B cell (primary cell): ENCODE results near the gene CDC42. TPM values are rescaled to one million over a fixed set of nuclear protein-coding genes. Genes with fewer than 3 reads are reported as not detected.

Experiments
- ATAC-seq: fragments of 200-7000 bp; cut with Tn5 transposase; one replicate; pipeline ENCODE4 v1.10.0; 2021; ENCODE audit warnings: low read depth, mild to moderate bottlenecking, moderate number of reproducible peaks, moderate library complexity
- CTCF ChIA-PET: fragments of 350-600 bp; sonication (Branson Sonifier 250); formaldehyde crosslinking; loops from one replicate; lab custom pipeline; 2021; ENCODE audit warnings: antibody characterized with exemption, inconsistent platforms; lab: Charles Lee
- POLR2A ChIA-PET: fragments of 350-600 bp; sonication (Branson Sonifier 250); formaldehyde crosslinking; loops from one replicate; lab custom pipeline; 2021; ENCODE audit warnings: antibody characterized with exemption; lab: Charles Lee
- DNase-seq: peaks from one replicate; pipeline ENCODE4 v3.0.0; 2013
- H2AFZ ChIP-seq: 2 replicates; pipeline ENCODE4 v1.6.1; 2012; ENCODE audit warnings: mild to moderate bottlenecking, low read depth, low read length; ENCODE audit not compliant: insufficient read depth, poor library complexity, severe bottlenecking
- H3K27ac ChIP-seq, 2 donors: 1 replicate in 1 of 2; 2 replicates in 1 of 2; pipeline ENCODE4 v1.5.1; 2012 to 2013; ENCODE audit warnings: low read length in 2 of 2, mild to moderate bottlenecking in 2 of 2, moderate library complexity in 1 of 2
- H3K27me3 ChIP-seq, 4 experiments: fragments of 200-600 bp in 1 of 4; sonication (generic) in 1 of 4; replicated peaks in 1 of 4; 1 replicate in 2 of 4; 2 replicates in 2 of 4; pipeline versions ENCODE4 v1.6.1 to v1.7.0; 2013 to 2016; ENCODE audit warnings: low read length in 3 of 4, mild to moderate bottlenecking in 2 of 4, mixed read lengths in 1 of 4, moderate library complexity in 1 of 4; ENCODE audit not compliant: insufficient read depth in 4 of 4, control insufficient read depth in 3 of 4; ENCODE audit errors: control extremely low read depth in 1 of 4
- H3K36me3 ChIP-seq, 2 experiments: replicated peaks in 1 of 2; 1 replicate in 1 of 2; 2 replicates in 1 of 2; pipeline versions ENCODE4 v1.6.1 to v1.7.1; 2013; ENCODE audit warnings: low read length in 1 of 2; ENCODE audit not compliant: insufficient read depth in 2 of 2, control insufficient read depth in 1 of 2; ENCODE audit errors: control extremely low read depth in 1 of 2, extremely low read depth in 1 of 2
- H3K4me1 ChIP-seq, 2 donors: fragments of 200-600 bp in 1 of 2; sonication (generic) in 1 of 2; 1 replicate in 1 of 2; 2 replicates in 1 of 2; pipeline versions ENCODE4 v1.5.1 to v1.6.1; 2013 to 2017; ENCODE audit warnings: low read length in 2 of 2; ENCODE audit not compliant: control insufficient read depth in 2 of 2, insufficient read depth in 2 of 2
- H3K4me2 ChIP-seq: replicated peaks from 2 replicates; pipeline ENCODE3; 2012; ENCODE audit warnings: mild to moderate bottlenecking, low read depth, low read length; ENCODE audit not compliant: poor library complexity, severe bottlenecking
- H3K4me3 ChIP-seq, 5 experiments: fragments of 200-600 bp in 1 of 5; sonication (generic) in 1 of 5; 1 replicate in 3 of 5; 2 replicates in 2 of 5; pipeline versions ENCODE4 v1.5.1 to v1.7.0; 2011 to 2016; ENCODE audit warnings: low read length in 4 of 5, mild to moderate bottlenecking in 4 of 5, low read depth in 2 of 5, control low read depth in 1 of 5, moderate library complexity in 1 of 5; ENCODE audit not compliant: insufficient read depth in 1 of 5; ENCODE audit errors: control extremely low read depth in 1 of 5, extremely low read depth in 1 of 5
- H3K79me2 ChIP-seq: fragments of 200-600 bp; sonication (generic); one replicate; pipeline ENCODE4 v1.6.0; 2016; ENCODE audit warnings: low read length; ENCODE audit not compliant: control insufficient read depth, insufficient read depth
- H3K9ac ChIP-seq: fragments of 200-600 bp; sonication (generic); 2 replicates; pipeline ENCODE4 v1.6.1; 2017; ENCODE audit warnings: mild to moderate bottlenecking, low read length, moderate library complexity
- H3K9me3 ChIP-seq, 3 donors: one replicate each; pipeline versions ENCODE4 v1.6.1 to v1.7.1; 2013; ENCODE audit warnings: low read length in 2 of 3; ENCODE audit not compliant: control insufficient read depth in 2 of 3, insufficient read depth in 1 of 3; ENCODE audit errors: control extremely low read depth in 1 of 3
- H4K20me1 ChIP-seq: 2 replicates; pipeline ENCODE4 v1.6.0; 2012; ENCODE audit warnings: mild to moderate bottlenecking, low read length; ENCODE audit not compliant: insufficient read depth, control insufficient read depth, poor library complexity, severe bottlenecking
- H3K27ac Mint-ChIP-seq: one replicate; pipeline ENCODE4 v1.8.0; 2021; ENCODE audit warnings: mixed read lengths
- H3K27me3 Mint-ChIP-seq: one replicate; pipeline ENCODE4 v1.8.0; 2021; ENCODE audit warnings: mixed read lengths
- H3K4me1 Mint-ChIP-seq: one replicate; pipeline ENCODE4 v1.8.0; 2021; ENCODE audit warnings: mixed read lengths
- H3K4me3 Mint-ChIP-seq: one replicate; pipeline ENCODE4 v1.8.0; 2021; ENCODE audit warnings: mixed read lengths
- H3K9me3 Mint-ChIP-seq: one replicate; pipeline ENCODE4 v1.8.0; 2022; ENCODE audit warnings: mixed read lengths; ENCODE audit not compliant: insufficient read depth
- CTCF ChIP-seq: fragments of 200-600 bp; IDR thresholded peaks from one replicate; pipeline ENCODE4 v1.8.0; 2022; ENCODE audit warnings: antibody characterized with exemption, mild to moderate bottlenecking
- EZH2 ChIP-seq: IDR thresholded peaks from 2 replicates; pipeline ENCODE4 v1.6.1; 2012; ENCODE audit warnings: borderline replicate concordance, low read depth, mild to moderate bottlenecking, moderate library complexity, low read length; ENCODE audit not compliant: insufficient read depth, poor library complexity, severe bottlenecking
- WGBS: methylation state at CpG from one replicate; pipeline ENCODE4 v1.1.5; 2013; ENCODE audit warnings: missing lambda C conversion rate; ENCODE audit not compliant: insufficient coverage; 5-methylcytosine and 5-hydroxymethylcytosine counted together
- intact Hi-C: fragments of 100-400 bp; cut with micrococcal nuclease; formaldehyde crosslinking; loops from one replicate; pipeline ENCODE4 v1.10.0; 2022
- polyA plus RNA-seq: library from polyadenylated mRNA; depleted of rRNA; stranded (reverse); fragments of >200 nt; gene quantifications from 2 replicates; pipeline ENCODE4 v1.2.3, GENCODE V29; 2012
- total RNA-seq, 2 donors: library from RNA; stranded (reverse); fragments of 120-200 nt in 1 of 2; gene quantifications; 1 replicate in 1 of 2; 2 replicates in 1 of 2; pipeline versions ENCODE4 v1.2.3 to v1.2.4, GENCODE V29; 2013 to 2022

CDC42 gene
- total and polyA plus RNA-seq, 2 donors (not counting 1 experiment from before 2014, with no cell fraction given): 111 to 202 TPM

- Mint-ChIP-seq H3K4me3 (no peak overlapping the region), H3K9me3 (no peaks in the 10 kb centered on the region), H3K27me3 (no peaks in the 10 kb centered on the region), H3K4me1 (no peaks in the 10 kb centered on the region), H3K27ac (no peak overlapping the region)
- no peak overlapping the region for H3K4me3 ChIP-seq
- H3K9me3 ChIP-seq: no peaks in the 10 kb centered on the region
- intact Hi-C loops: no loop called here
- no peak for TF ChIP-seq EZH2
- 67% methylated on average over 5 of the region's 6 CpGs for WGBS
- no peaks in the 10 kb centered on the region for H4K20me1 ChIP-seq
- H3K36me3 ChIP-seq: no peaks in the 10 kb centered on the region
- DNase-seq: no peak
- no peak overlapping the region for H2AFZ ChIP-seq
- H3K4me1 ChIP-seq: peaks cover 0 to 3% of the 10 kb centered on the region in 2 donors
- ChIA-PET CTCF (interaction anchor here (0.6 to 1.3 kb wide), 2 partner anchors 27 to 515 kb away, joined by 3 read pairs; no protein-coding TSS in a partner anchor), POLR2A (no interaction called here)
- H3K4me2 ChIP-seq: no peak overlapping the region
- no peaks in the 10 kb centered on the region for H3K27me3 ChIP-seq
- H3K9ac ChIP-seq: no peak overlapping the region
- no peaks in the 10 kb centered on the region for H3K79me2 ChIP-seq
- no peak for ATAC-seq
- H3K27ac ChIP-seq: no peak overlapping the region
These were observed 74.7 kb downstream of the CDC42 start for GRCh38 chr1:22127248-22127647.

- no peak for ATAC-seq
- intact Hi-C loops: no loop called here
- Histone ChIP-seq H3K4me2 (no peak overlapping the region), H4K20me1 (no peaks in the 10 kb centered on the region), H3K27ac (no peak overlapping the region), H2AFZ (no peak overlapping the region), H3K79me2 (no peaks in the 10 kb centered on the region), H3K9me3 (no peaks in the 10 kb centered on the region), H3K4me1 (peaks cover 0 to 3% of the 10 kb centered on the region in 2 donors), H3K4me3 (no peak overlapping the region), H3K27me3 (no peaks in the 10 kb centered on the region), H3K36me3 (no peaks in the 10 kb centered on the region), H3K9ac (no peak overlapping the region)
- 97% methylated on average over 2 of the region's 3 CpGs for WGBS
- H3K27me3 Mint-ChIP-seq: no peaks in the 10 kb centered on the region
- CTCF ChIA-PET: interaction anchor here (0.6 kb wide), 1 partner anchor 28 kb away, joined by 3 read pairs; no protein-coding TSS in a partner anchor
- no peak for TF ChIP-seq EZH2
- TF ChIP-seq CTCF: no peak
- no peak overlapping the region for H3K27ac Mint-ChIP-seq
- H3K9me3 Mint-ChIP-seq: no peaks in the 10 kb centered on the region
- no peaks in the 10 kb centered on the region for H3K4me1 Mint-ChIP-seq
- DNase-seq: no peak
- no peak overlapping the region for H3K4me3 Mint-ChIP-seq
- POLR2A ChIA-PET: no interaction called here
These were observed 75.2 kb downstream of the CDC42 start for GRCh38 chr1:22127731-22128130.
